ENCODE measurements around the gene CORO2A.
"Not testable (repeated sequence)": the region's sequence is repeated elsewhere in the genome, so short reads cannot be mapped to it uniquely, and the experiment has no call there.

DNA sequence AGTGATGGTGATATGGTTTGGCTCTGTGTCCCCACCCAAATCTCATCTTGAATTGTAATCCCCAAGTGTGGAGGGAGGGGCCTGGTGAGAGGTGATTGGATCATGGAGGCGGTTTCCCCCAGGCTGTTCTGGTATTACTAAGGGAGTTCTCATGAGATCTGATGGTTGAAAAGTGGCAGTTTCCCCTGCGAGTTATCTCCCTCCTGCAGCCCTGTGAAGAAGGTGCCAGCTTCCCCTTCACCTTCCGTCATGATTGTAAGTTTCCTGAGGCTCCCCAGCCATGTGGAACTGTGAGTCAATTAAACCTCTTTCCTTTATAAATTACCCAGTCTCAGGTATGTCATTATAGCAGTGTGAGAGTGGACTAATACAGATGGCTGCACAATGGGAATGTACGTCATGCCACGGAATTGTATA is 17.9 kb downstream of the CORO2A start:
- TF ChIP-seq TARDBP (IDR thresholded peaks at IDR 0.05; ENCODE audit: borderline replicate concordance); RFX5 (IDR thresholded peaks at IDR 0.05; ENCODE audit: low read depth, low read length); RAD51 (IDR thresholded peaks at IDR 0.05); SREBF2 (IDR thresholded peaks at IDR 0.05; ENCODE audit: low read length); POLR2AphosphoS5 (IDR thresholded peaks at IDR 0.05; ENCODE audit: low read length): not testable (repeated sequence)
- TF ChIP-seq, protein P1, sequence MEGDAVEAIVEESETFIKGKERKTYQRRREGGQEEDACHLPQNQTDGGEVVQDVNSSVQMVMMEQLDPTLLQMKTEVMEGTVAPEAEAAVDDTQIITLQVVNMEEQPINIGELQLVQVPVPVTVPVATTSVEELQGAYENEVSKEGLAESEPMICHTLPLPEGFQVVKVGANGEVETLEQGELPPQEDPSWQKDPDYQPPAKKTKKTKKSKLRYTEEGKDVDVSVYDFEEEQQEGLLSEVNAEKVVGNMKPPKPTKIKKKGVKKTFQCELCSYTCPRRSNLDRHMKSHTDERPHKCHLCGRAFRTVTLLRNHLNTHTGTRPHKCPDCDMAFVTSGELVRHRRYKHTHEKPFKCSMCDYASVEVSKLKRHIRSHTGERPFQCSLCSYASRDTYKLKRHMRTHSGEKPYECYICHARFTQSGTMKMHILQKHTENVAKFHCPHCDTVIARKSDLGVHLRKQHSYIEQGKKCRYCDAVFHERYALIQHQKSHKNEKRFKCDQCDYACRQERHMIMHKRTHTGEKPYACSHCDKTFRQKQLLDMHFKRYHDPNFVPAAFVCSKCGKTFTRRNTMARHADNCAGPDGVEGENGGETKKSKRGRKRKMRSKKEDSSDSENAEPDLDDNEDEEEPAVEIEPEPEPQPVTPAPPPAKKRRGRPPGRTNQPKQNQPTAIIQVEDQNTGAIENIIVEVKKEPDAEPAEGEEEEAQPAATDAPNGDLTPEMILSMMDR (IDR thresholded peaks at IDR 0.05 in 2 of 3, conservative IDR thresholded peaks at IDR 0.05 in 1 of 3; ENCODE audit: control insufficient read depth in 2 of 3, extremely low read depth in 1 of 3, insufficient read depth in 1 of 3, low read depth in 3 of 3, low read length in 3 of 3) = not testable (repeated sequence)
